Measurements from ENCODE around the gene GIMAP7. TPM values are rescaled to one million over a fixed set of nuclear protein-coding genes. Genes with fewer than 3 reads are reported as not detected.

GIMAP7 gene
- total RNA-seq, 4 donors from 2014 or later: 12.4 to 35.2 (median 24.0) TPM

DNA sequence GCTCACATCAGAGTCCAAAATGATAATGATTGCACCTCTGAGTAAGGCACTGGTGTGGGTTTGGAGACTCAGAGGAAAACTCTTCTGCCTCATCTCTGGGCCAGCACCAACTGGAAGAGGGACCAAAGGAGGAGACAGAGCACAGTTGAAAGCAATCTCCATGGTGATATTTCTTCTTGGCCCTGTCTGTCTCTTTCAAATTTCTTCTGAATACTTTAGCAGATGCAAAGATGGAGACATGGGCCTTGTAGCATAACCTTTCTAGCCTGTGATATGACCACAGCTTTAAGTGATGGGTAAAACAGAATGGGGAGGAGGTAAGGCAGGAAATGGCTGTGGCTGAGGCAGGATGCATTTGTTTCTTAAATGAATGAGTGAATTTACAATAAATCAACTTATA lies 12.2 kb upstream of the GIMAP7 start:
- Histone ChIP-seq H3K36me3 (no peaks in the 10 kb centered on the region), H3K4me1 (no peaks in the 10 kb centered on the region), H3K27ac (no peak overlapping the region), H3K27me3 (no peaks in the 10 kb centered on the region), H3K9me3 (no peaks in the 10 kb centered on the region), H3K4me3 (replicated peaks in 1 of 3) (no peak overlapping the region)
- DNase-seq: no peak
- TF ChIP-seq, protein P1, sequence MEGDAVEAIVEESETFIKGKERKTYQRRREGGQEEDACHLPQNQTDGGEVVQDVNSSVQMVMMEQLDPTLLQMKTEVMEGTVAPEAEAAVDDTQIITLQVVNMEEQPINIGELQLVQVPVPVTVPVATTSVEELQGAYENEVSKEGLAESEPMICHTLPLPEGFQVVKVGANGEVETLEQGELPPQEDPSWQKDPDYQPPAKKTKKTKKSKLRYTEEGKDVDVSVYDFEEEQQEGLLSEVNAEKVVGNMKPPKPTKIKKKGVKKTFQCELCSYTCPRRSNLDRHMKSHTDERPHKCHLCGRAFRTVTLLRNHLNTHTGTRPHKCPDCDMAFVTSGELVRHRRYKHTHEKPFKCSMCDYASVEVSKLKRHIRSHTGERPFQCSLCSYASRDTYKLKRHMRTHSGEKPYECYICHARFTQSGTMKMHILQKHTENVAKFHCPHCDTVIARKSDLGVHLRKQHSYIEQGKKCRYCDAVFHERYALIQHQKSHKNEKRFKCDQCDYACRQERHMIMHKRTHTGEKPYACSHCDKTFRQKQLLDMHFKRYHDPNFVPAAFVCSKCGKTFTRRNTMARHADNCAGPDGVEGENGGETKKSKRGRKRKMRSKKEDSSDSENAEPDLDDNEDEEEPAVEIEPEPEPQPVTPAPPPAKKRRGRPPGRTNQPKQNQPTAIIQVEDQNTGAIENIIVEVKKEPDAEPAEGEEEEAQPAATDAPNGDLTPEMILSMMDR (IDR thresholded peaks at IDR 0.05): no peak
- no peak for TF ChIP-seq POLR2A (IDR thresholded peaks at IDR 0.05)
- intact Hi-C loops (cut with DNase I): no loop called here

DNA sequence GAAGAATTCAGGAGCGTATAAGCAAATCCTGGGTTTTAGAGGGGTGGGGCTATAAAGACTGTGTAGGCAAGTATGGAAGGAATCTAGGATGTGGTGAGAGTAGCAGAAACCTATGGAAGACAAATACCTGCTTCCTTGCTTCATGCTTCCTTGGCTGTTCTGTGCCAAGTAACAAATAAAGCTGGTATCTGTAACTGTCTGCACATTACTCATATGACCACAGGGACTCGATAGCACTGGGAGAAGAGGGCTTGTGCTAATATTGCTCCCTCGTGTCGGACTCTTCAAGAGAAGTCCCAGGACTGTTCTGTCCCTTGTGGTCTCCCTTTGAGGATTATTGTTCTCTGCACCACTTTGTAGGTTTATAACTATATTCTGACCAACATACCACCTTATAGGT lies 11.5 kb upstream of the GIMAP7 start:
- WGBS, 2 donors: 80 to 93% methylated on average over 4 of the region's 4 CpGs
- no peak overlapping the region for H3K27ac ChIP-seq
- TF ChIP-seq POLR2A (IDR thresholded peaks at IDR 0.05): no peak
- TF ChIP-seq, protein P1 (IDR thresholded peaks at IDR 0.05): no peak
- H3K36me3 ChIP-seq: no peaks in the 10 kb centered on the region
- H3K4me3 ChIP-seq (replicated peaks in 1 of 3): no peak overlapping the region
- intact Hi-C loops (cut with DNase I): no loop called here
- no peaks in the 10 kb centered on the region for H3K9me3 ChIP-seq
- H3K27me3 ChIP-seq: no peaks in the 10 kb centered on the region
- H3K4me1 ChIP-seq: no peaks in the 10 kb centered on the region
- DNase-seq: no peak

DNA sequence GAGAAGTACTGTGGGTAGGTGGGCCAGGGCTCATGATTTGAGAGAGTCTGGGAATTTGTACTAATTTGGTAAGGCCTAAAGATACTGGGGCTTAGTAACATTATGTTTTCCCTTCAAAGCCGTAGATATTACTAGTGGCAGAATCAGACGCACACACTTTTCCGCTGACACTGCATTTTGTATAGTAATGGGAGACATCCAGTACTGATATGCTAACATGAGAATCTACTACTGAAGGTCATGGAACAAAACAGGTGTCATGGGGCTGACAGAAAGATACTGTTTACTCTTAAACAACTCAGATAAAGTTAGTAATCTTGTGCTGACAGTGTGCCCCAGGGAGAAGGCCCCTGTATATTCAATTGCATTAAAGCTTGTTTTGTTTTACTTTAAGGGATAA lies 11.1 kb upstream of the GIMAP7 start:
- 84 to 86% methylated on average over 3 of the region's 3 CpGs for WGBS, 2 donors

DNA sequence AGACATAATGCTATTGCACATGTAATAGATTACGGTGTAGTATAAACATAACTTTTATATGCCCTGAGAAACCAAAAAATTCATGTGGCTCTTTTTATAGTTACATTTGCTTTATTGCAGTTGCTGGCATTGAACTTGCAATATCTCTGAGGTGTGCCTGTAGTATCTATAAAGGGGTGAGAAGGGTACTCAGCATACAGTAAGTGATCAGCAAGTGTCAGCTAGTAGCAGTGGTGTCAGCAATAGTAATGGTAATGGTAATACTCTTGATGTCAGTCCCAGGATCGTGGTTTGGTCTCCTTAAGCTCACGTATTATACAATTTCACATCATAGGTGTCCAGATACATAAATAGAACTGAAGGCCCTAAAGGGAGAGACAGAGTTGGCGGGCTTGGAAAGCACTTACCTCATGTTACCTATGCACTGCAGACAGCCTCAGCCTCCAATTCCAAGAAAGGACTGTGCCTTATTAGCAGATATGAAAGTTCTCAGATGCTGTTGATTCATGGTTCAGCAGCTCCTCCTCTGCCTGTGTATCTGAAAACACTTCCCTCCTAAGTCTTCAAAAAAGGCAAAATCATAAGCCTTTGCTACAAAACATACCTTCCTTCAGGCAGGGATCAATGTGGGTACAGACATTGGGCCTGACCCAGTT lies 6.6 kb upstream of the GIMAP7 start:
- Histone ChIP-seq H3K27me3 (no peaks in the 10 kb centered on the region), H3K36me3 (no peaks in the 10 kb centered on the region), H3K9me3 (no peaks in the 10 kb centered on the region), H3K4me1 (no peaks in the 10 kb centered on the region), H3K4me3 (replicated peaks in 1 of 3) (no peak overlapping the region), H3K27ac (no peak overlapping the region)
- DNase-seq: no peak
- WGBS, 2 donors: 90 to 93% methylated on average over 4 of the region's 4 CpGs
- TF ChIP-seq, protein P1 (IDR thresholded peaks at IDR 0.05): no peak
- no peak for TF ChIP-seq POLR2A (IDR thresholded peaks at IDR 0.05)
- intact Hi-C loops (cut with DNase I): no loop called here

More for the DNA sequence above, 11.1 kb upstream of the GIMAP7 start:
- no peak for DNase-seq
- Histone ChIP-seq H3K27me3 (no peaks in the 10 kb centered on the region), H3K27ac (no peak overlapping the region), H3K4me1 (no peaks in the 10 kb centered on the region), H3K4me3 (replicated peaks in 1 of 3) (no peak overlapping the region), H3K9me3 (no peaks in the 10 kb centered on the region), H3K36me3 (no peaks in the 10 kb centered on the region)
- TF ChIP-seq, protein P1 (IDR thresholded peaks at IDR 0.05): no peak
- no peak for TF ChIP-seq POLR2A (IDR thresholded peaks at IDR 0.05)
- intact Hi-C loops (cut with DNase I): no loop called here

DNA sequence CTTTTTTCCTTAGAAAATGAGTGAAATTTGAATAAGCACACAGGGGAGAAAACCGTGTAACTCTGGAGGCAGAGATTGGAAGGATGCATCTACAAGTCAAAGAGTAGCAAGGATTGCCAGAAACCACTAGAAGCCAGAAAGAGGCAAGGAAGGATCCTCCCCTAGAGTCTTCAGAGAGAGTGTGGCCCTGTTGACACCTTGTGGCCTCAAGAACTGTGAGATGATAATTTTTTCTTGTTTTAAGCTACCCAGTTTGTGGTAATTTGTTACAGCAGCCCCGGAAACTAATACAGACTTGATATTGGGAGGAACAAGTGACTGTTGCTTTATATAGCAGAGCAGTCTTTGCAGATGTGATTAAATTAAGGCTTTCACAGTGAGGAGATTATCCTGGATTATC lies 3.6 kb upstream of the GIMAP7 start:
- Histone ChIP-seq H3K27ac (no peak overlapping the region), H3K36me3 (no peaks in the 10 kb centered on the region), H3K4me1 (peaks cover 0 to 6% of the 10 kb centered on the region in 2 donors), H3K9me3 (no peaks in the 10 kb centered on the region), H3K27me3 (no peaks in the 10 kb centered on the region), H3K4me3 (replicated peaks in 1 of 3) (no peak overlapping the region)
- TF ChIP-seq POLR2A (IDR thresholded peaks at IDR 0.05): no peak
- TF ChIP-seq, protein P1 (IDR thresholded peaks at IDR 0.05): no peak
- intact Hi-C loops (cut with DNase I): no loop called here
- no peak for DNase-seq
- 75 to 78% methylated on average over 2 of the region's 2 CpGs for WGBS, 2 donors

Measured in thyroid gland (tissue), 4 donors.